PFSK-1 (cell line): Measurements from ENCODE around the gene CPLX4.

Experiments used
- FOXP2 ChIP-seq: optimal IDR thresholded peaks from 2 replicates; pipeline ENCODE3; 2011; ENCODE audit warnings: borderline replicate concordance, control low read depth, inconsistent platforms; ENCODE audit not compliant: insufficient read depth; ENCODE audit errors: extremely low read length, extremely low read depth
- POLR2AphosphoS5 ChIP-seq: IDR thresholded peaks from 2 replicates; pipeline ENCODE4 v1.6.1; 2012; ENCODE audit warnings: low read depth, mild to moderate bottlenecking, control low read depth, low read length, moderate library complexity
- REST ChIP-seq, 2 experiments: IDR thresholded peaks; 2 replicates each; pipeline versions ENCODE4 v1.6.1 to v1.8.0; 2011 to 2012; ENCODE audit warnings: low read depth in 2 of 2, low read length in 2 of 2, control low read depth in 1 of 2, inconsistent platforms in 1 of 2, mild to moderate bottlenecking in 1 of 2, moderate library complexity in 1 of 2; ENCODE audit not compliant: insufficient read depth in 1 of 2
- SIN3A ChIP-seq: IDR thresholded peaks from 2 replicates; pipeline ENCODE4 v1.6.1; 2012; ENCODE audit warnings: mild to moderate bottlenecking, low read length, moderate library complexity, borderline replicate concordance; ENCODE audit not compliant: insufficient read depth
- TAF1 ChIP-seq: IDR thresholded peaks from 2 replicates; pipeline ENCODE4 v1.6.1; 2012; ENCODE audit warnings: low read length, control low read depth, borderline replicate concordance; ENCODE audit not compliant: insufficient read depth

Gene CPLX4

DNA sequence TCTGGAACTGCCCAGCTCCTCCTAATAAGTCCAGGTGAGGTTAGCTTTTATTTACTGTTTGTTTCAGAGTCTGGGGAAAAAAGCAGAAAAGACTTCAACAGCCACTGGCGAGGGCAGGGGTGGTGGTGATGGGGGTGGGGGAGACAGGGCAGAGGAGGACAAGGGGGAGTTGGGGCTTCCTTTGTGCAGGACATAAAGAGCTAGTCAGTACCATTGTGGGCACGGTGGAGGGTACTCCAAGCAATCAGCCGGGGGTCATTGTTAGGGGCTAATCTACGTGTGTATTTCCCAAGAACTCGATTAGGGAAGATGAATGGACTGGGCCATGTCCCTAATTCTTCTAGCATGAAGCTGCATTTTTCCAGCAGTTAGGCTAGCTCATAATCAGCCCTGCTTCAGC is 42.4 kb downstream of the CPLX4 start:
- TF ChIP-seq TAF1 (no peak), SIN3A (no peak), FOXP2 (no peak), REST (IDR thresholded peaks at IDR 0.05; ENCODE audit: insufficient read depth in 1 of 2, low read depth in 2 of 2, low read length in 2 of 2) (no peak), POLR2AphosphoS5 (no peak)

DNA sequence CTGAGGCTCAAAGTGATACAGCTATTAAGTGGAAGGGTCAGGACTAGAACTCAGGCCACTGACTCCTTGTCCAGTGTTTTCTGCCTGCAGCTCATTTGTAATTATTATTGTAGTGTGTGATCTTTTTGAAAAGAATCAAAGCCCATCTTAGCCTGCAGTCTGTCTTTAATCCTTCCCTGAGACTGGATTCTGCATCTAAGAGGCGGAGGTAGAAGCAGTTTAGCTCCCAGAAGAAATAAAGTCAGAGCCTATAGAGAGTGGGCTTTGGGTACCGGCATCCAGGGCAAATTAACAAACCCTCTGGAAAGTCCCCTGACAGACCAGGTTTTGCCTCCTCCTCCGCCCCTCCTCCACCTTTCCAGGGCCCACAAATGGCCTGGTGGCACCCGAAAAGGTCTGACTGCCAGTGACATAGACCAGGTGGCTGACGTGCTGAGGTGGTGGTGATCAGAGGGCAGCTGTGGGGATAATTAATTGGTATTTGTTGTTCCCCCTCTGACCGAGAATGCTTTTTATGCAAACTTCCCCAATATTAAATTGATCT is 43.0 kb downstream of the CPLX4 start:
- no peak for TF ChIP-seq TAF1
- TF ChIP-seq REST (IDR thresholded peaks at IDR 0.05; ENCODE audit: insufficient read depth in 1 of 2, low read depth in 2 of 2, low read length in 2 of 2), result no peak
- no peak for TF ChIP-seq FOXP2
- no peak for TF ChIP-seq SIN3A
- no peak for TF ChIP-seq POLR2AphosphoS5

DNA sequence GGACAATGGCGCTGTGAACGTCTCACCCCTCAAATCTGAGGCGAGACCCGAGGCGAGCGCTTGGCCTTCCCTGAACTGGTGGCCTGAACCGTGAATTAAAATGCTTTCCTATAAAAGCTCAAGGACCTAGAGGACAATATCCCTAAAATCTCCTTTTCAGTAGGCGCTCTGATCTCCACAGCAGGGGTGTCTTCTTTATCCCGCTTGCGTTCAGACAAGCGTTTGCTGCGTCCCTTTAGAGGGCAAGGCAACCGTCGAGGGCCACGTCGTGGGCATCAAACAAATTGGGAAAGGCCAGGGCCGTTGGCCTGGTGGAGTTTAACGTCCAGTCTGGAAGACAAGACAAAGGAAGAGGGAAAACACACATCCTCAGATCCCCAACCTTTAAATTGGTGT is 43.9 kb downstream of the CPLX4 start:
- no peak for TF ChIP-seq POLR2AphosphoS5
- no peak for TF ChIP-seq REST (IDR thresholded peaks at IDR 0.05; ENCODE audit: insufficient read depth in 1 of 2, low read depth in 2 of 2, low read length in 2 of 2)

- no peak for TF ChIP-seq REST (IDR thresholded peaks at IDR 0.05; ENCODE audit: insufficient read depth in 1 of 2, low read depth in 2 of 2, low read length in 2 of 2)
- no peak for TF ChIP-seq FOXP2
- no peak for TF ChIP-seq SIN3A
- TF ChIP-seq POLR2AphosphoS5, result no peak
- no peak for TF ChIP-seq TAF1
These were observed 44.5 kb downstream of the CPLX4 start for GRCh38 chr18:59273759-59274532.
